Type B pancreatic cell (in vitro differentiated cells): ENCODE measurements around the gene CGB8. TPM values are rescaled to one million over a fixed set of nuclear protein-coding genes. Genes with fewer than 3 reads are reported as not detected.
"Not testable (repeated sequence)": the region's sequence is repeated elsewhere in the genome, so short reads cannot be mapped to it uniquely, and the experiment has no call there.

ENCODE experiments used
- DNase-seq: peaks from one replicate; pipeline ENCODE4 v3.0.0; 2021; ENCODE audit warnings: mixed read lengths; ENCODE audit not compliant: unreplicated experiment; ENCODE audit errors: extremely low spot score
- H3K27ac Mint-ChIP-seq: 2 replicates; pipeline ENCODE4 v1.8.0; 2021; ENCODE audit warnings: mild to moderate bottlenecking, mixed read lengths
- H3K27me3 Mint-ChIP-seq: 2 replicates; pipeline ENCODE4 v1.8.0; 2021; ENCODE audit warnings: mixed read lengths
- H3K36me3 Mint-ChIP-seq: 2 replicates; pipeline ENCODE4 v1.8.0; 2021; ENCODE audit warnings: mixed read lengths
- H3K4me1 Mint-ChIP-seq: one replicate; pipeline ENCODE4 v1.8.0; 2021; ENCODE audit warnings: mixed read lengths; ENCODE audit not compliant: unreplicated experiment
- H3K4me3 Mint-ChIP-seq: 2 replicates; pipeline ENCODE4 v1.8.0; 2021; ENCODE audit warnings: mild to moderate bottlenecking, mixed read lengths
- H3K9me3 Mint-ChIP-seq: 2 replicates; pipeline ENCODE4 v1.8.0; 2021; ENCODE audit warnings: mixed read lengths
- total RNA-seq: library from RNA; stranded (reverse); gene quantifications from 2 replicates; pipeline ENCODE4 v1.2.1, GENCODE V29; 2021; ENCODE audit warnings: low replicate concordance
- TF ChIP-seq, protein P1 (sequence below): fragments of 200-600 bp; sonication (generic); conservative IDR thresholded peaks from 2 replicates; pipeline ENCODE4 v1.5.0; 2021; ENCODE audit warnings: antibody characterized with exemption, mild to moderate bottlenecking

Gene CGB8
- total RNA-seq, 1 donor from 2014 or later: not detected

DNA sequence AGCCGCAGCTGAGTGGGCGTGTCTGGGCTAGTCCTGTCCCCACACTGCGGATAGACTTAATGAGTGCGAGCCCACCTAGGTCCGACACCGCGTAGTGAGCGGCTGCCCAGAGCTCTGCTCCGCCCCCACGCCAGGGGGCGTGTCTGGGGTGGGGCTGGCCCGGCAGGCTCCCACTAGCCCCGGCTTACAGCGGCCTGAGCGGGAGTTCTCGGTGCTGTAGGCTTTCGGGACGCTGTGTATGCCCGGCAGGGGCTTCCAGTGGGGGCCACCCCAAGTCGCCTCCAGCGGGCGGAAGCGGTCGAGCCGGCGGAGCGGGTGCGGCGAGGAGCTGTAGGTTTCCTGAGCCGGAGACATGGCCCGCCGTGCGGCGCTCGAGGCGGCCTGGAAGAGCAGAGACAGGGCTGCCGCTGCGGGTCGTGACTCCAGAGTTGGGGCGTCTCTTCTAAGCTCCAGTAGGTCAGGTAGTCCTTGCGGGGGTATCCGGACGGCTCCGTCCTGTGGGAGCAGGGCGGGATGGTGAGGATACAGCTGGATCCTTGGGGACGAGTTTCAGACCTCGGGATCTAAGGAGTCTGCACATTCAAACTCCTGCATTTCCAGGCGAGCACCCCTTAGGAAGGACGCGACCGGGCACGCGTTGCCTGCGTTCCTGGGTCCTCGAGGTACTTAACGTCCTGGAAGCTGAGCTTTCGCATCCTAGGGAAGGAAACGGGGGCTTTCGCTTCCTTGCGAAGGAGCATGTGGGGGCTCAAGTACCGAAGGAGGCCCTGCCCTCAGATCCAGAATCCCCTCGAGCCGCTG, 7.4 kb upstream of the CGB8 start:
- TF ChIP-seq, protein P1, sequence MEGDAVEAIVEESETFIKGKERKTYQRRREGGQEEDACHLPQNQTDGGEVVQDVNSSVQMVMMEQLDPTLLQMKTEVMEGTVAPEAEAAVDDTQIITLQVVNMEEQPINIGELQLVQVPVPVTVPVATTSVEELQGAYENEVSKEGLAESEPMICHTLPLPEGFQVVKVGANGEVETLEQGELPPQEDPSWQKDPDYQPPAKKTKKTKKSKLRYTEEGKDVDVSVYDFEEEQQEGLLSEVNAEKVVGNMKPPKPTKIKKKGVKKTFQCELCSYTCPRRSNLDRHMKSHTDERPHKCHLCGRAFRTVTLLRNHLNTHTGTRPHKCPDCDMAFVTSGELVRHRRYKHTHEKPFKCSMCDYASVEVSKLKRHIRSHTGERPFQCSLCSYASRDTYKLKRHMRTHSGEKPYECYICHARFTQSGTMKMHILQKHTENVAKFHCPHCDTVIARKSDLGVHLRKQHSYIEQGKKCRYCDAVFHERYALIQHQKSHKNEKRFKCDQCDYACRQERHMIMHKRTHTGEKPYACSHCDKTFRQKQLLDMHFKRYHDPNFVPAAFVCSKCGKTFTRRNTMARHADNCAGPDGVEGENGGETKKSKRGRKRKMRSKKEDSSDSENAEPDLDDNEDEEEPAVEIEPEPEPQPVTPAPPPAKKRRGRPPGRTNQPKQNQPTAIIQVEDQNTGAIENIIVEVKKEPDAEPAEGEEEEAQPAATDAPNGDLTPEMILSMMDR: peak; percentile 57
- no peaks in the 10 kb centered on the region for H3K9me3 Mint-ChIP-seq
- H3K4me1 Mint-ChIP-seq: peaks cover 15% of the 10 kb centered on the region
- H3K36me3 Mint-ChIP-seq: no peaks in the 10 kb centered on the region
- peaks cover 31% of the 10 kb centered on the region for H3K27me3 Mint-ChIP-seq
- H3K27ac Mint-ChIP-seq: no peak overlapping the region
- H3K4me3 Mint-ChIP-seq: peak overlapping the region; percentile 87
- peak; percentile 75 for DNase-seq

DNA sequence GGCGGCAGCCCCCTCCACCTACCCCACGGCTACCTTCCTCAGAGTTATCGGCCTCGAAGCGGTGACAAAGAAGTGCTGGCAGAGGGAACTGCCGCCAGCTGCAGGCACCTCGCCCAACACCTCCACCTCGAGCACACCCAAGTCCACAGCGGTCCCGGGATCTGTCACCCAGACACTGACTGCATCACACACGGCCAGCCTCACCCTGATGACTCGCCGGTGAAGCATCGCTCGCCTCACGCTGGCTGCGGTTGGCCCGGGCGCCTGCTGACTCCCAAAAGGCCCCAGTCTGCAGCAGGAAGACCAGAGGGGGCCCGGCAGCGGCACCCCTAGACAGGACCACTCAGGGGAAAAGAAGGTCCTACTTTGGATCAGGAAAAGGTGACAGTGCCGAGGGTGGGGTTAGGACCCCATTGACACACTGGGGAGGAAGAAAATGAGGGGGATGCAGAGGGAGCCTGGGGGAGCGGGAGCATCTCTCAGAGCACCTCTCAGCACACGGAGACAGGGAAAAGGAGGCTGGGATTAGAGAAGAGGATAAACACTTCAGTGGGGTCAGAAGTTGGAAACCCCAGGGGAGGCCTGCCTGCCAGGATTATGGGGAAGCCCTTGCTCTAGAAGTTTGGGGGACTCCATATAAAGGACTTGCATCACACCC, 1.6 kb upstream of the CGB8 start:
- DNase-seq, H3K36me3 Mint-ChIP-seq, H3K4me1 Mint-ChIP-seq, H3K27ac Mint-ChIP-seq, H3K4me3 Mint-ChIP-seq, H3K9me3 Mint-ChIP-seq, H3K27me3 Mint-ChIP-seq: not testable (repeated sequence)

DNA sequence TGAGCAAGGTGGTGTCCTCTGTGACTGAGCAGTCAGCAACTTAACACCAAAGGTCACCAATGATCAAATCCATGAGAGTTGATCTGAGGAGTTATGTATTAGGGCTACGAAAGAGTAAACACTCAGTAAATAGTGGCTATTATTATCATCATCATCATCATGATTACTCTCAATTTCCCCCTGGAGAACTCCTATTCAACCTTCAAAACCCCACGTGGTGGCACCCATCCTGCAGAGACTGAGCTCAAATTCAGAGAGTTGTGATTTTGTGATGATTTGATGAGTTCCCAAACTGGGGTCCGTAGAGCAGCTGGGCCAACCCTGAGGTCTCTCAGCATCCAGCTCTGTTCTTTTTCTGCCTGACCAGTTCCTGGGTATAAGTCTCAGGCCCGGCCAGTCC, 923 bp upstream of the CGB8 start:
- not testable (repeated sequence) for H3K36me3 Mint-ChIP-seq, H3K4me3 Mint-ChIP-seq, H3K27ac Mint-ChIP-seq, H3K4me1 Mint-ChIP-seq, H3K9me3 Mint-ChIP-seq, H3K27me3 Mint-ChIP-seq, DNase-seq

DNA sequence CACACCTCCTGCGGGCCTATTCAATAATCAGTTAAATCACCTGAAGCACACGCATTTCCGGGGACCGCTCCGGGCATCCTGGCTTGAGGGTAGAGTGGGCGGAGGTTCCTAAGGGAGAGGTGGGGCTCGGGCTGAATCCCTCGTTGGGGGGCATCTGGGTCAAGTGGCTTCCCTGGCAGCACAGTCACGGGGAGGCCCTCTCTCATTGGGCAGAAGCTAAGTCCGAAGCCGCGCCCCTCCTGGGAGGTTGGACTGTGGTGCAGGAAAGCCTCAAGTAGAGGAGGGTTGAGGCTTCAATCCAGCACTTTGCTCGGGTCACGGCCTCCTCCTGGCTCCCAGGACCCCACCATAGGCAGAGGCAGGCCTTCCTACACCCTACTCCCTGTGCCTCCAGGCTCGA, 5.4 kb downstream of the CGB8 start, which contains the start of gene CGB5:
Gene CGB5 (plus strand): TSS at position 301 of the 400 bp plus-strand sequence. CDS start 362 bp downstream, outside the sequence.
- not testable (repeated sequence) for H3K4me1 Mint-ChIP-seq, H3K36me3 Mint-ChIP-seq, H3K27ac Mint-ChIP-seq, H3K9me3 Mint-ChIP-seq, H3K27me3 Mint-ChIP-seq, DNase-seq, H3K4me3 Mint-ChIP-seq

GRCh38 chr19:49042666-49043065, 6.2 kb downstream of the CGB8 start:
- H3K4me3 Mint-ChIP-seq, H3K27ac Mint-ChIP-seq, H3K36me3 Mint-ChIP-seq, H3K9me3 Mint-ChIP-seq, H3K27me3 Mint-ChIP-seq, DNase-seq, H3K4me1 Mint-ChIP-seq: not testable (repeated sequence)

DNA sequence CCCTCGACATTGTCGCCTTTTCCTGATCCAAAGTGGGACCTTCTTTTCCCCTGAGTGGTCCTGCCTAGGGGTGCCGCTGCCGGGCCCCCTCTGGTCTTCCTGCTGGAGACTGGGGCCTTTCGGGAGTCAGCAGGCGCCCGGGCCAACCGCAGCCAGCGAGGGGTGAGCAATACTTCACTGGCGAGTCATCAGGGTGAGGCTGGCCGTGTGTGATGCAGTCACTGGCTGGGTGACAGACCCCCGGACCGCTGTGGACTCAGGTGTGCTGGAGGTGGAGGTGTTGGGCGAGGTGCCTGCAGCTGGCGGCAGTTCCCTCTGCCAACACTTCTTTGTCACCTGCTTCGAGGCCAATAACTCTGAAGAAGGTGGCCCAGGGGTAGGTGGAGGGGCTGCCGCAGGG, 6.7 kb downstream of the CGB8 start:
- Mint-ChIP-seq H3K4me1 (no peaks in the 10 kb centered on the region), H3K9me3 (no peaks in the 10 kb centered on the region), H3K4me3 (no peak overlapping the region), H3K27me3 (peaks cover 3% of the 10 kb centered on the region), H3K27ac (no peak overlapping the region), H3K36me3 (no peaks in the 10 kb centered on the region)
- no peak for DNase-seq
- TF ChIP-seq, protein P1: no peak

DNA sequence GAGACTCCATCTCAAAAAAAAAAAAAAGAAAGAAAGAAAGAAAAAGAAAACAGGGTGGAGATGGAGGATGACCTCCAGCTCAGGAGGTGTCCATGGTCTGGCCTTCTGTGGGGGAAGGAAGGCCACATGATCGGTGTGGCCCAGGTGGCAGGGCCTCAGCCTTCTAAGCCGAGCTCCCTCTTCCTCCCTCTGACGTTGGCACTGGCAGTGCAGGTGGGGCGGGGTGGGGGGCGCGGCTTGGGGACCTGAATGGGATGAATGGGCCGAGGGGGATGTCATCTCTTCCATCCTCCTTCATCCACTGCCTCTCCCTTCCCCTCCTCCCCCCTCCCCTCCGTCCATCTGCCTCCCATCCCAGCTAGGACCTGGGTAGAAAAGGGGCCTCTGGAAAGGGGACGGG, 9.2 kb downstream of the CGB8 start:
- not testable (repeated sequence) for H3K4me1 Mint-ChIP-seq, H3K9me3 Mint-ChIP-seq, H3K36me3 Mint-ChIP-seq, H3K27ac Mint-ChIP-seq, H3K4me3 Mint-ChIP-seq, H3K27me3 Mint-ChIP-seq, DNase-seq

- not testable (repeated sequence) for H3K9me3 Mint-ChIP-seq, DNase-seq, H3K4me3 Mint-ChIP-seq, H3K36me3 Mint-ChIP-seq, H3K27me3 Mint-ChIP-seq, H3K27ac Mint-ChIP-seq, H3K4me1 Mint-ChIP-seq
Observed at GRCh38 chr19:49038557-49039276, 10.2 kb downstream of the CGB8 start.

DNA sequence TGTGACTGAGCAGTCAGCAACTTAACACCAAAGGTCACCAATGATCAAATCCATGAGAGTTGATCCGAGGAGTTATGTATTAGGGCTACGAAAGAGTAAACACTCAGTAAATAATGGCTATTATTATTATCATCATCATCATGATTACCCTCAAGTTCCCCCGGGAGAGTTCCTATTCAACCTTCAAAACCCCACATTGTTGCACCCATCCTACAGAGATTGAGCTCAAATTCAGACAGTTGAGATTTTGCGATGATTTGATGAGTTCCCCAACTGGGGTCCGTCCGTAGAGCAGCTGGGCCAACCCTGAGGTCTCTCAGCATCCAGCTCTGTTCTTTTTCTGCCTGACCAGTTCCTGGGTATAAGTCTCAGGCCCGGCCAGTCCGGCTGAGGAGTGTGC, 10.8 kb downstream of the CGB8 start:
- not testable (repeated sequence) for H3K4me3 Mint-ChIP-seq, H3K4me1 Mint-ChIP-seq, H3K9me3 Mint-ChIP-seq, DNase-seq, H3K27me3 Mint-ChIP-seq, H3K27ac Mint-ChIP-seq, H3K36me3 Mint-ChIP-seq
